Measurements from ENCODE around the gene CHRND.

CHRND gene

DNA sequence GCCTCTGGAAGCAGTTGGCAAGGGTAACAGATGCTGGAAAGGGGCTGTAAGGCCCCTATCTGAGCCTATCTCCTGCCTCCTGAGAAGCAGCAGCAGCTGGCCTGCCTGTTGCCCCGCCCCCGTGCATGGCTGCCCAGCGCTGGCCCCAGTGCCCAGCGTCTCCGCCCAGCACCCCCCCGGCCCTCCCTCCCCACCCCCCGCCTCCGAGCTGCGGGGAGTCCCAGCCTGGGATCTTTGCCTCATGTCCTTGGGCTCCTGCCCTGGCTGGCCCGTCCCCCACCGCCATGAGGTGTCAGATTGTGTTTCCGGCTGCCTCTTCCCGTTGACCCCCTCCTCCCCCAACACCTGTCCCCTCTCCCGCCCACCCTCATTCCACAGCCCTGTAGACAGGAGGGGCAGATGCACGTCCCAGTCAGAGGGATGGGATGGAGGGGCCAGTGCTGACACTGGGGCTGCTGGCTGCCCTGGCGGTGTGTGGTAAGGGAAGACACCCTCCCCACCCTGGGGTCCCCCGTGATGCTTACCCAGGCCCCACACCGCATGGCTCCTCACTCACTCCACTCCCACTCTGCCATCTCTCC is at the start of gene CHRND:
TSS of gene CHRND (plus strand) at position 370 of the 581 bp plus-strand sequence. CDS start at position 426, 56 bp downstream.
- TF ChIP-seq, protein P1, sequence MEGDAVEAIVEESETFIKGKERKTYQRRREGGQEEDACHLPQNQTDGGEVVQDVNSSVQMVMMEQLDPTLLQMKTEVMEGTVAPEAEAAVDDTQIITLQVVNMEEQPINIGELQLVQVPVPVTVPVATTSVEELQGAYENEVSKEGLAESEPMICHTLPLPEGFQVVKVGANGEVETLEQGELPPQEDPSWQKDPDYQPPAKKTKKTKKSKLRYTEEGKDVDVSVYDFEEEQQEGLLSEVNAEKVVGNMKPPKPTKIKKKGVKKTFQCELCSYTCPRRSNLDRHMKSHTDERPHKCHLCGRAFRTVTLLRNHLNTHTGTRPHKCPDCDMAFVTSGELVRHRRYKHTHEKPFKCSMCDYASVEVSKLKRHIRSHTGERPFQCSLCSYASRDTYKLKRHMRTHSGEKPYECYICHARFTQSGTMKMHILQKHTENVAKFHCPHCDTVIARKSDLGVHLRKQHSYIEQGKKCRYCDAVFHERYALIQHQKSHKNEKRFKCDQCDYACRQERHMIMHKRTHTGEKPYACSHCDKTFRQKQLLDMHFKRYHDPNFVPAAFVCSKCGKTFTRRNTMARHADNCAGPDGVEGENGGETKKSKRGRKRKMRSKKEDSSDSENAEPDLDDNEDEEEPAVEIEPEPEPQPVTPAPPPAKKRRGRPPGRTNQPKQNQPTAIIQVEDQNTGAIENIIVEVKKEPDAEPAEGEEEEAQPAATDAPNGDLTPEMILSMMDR (IDR thresholded peaks at IDR 0.05; ENCODE audit: low read depth, low read length), result no peak
- DNase-seq (ENCODE audit: extremely low read depth, low read depth), result no peak

DNA sequence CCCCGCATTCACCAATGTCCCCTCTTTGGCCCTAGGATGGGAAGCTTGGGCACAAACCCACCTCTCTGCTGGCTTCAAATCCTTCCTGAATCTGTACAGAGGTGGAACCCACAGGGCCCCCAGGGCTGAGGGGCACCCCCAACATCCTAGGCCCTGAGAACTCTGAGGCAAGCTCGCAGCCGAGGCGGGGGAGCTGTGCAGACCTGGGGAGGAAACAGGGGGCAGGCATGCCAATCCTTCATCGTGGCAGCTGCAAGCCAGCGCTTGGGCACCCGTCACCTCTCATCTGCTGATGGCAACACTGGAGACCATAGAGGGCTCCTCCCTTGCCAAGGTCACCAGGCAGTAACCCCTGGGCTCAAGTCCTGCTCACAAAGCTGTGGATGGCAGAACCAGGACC is 49.2 kb upstream of the CHRND start:
- TF ChIP-seq, protein P1 (IDR thresholded peaks at IDR 0.05; ENCODE audit: low read depth, low read length), result no peak
- no peak for DNase-seq (ENCODE audit: extremely low read depth, low read depth)

DNA sequence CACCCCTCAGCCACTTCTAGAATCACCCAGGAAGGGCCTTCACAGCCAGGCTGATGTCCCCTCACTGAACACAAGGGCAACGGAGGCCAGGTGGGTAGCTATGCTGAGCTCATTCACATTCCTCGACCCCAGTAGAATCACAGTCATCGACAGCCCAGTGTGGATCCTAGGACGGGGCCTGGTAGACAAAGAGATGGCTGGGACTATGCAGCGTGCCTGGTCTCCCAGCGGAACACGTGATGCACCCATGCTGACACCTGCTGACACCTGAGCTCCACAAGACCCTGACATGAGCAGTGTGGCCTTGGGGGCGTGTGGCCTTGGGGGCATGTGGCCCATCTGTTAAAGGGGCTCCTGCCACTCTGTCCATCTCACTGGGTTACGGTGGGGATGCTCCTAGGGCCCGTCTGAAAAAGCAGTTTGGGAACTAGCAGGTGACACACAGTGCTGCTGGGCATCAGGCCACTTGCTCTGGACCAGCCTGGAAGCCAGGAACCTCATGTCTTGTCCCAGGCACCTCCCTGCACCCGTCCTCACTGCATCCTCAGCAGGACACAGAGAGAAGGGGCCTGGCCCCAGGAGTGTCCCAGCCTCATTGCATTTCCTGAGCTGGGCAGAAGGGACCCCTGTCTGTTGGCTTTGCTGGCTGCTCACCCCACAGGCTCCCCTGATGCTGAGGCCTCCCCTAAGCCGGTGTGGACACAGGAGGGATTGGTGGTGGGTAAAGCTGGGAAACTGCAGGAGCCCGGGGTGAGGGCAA is 48.0 kb upstream of the CHRND start:
- TF ChIP-seq, protein P1 (IDR thresholded peaks at IDR 0.05; ENCODE audit: low read depth, low read length), result no peak

DNA sequence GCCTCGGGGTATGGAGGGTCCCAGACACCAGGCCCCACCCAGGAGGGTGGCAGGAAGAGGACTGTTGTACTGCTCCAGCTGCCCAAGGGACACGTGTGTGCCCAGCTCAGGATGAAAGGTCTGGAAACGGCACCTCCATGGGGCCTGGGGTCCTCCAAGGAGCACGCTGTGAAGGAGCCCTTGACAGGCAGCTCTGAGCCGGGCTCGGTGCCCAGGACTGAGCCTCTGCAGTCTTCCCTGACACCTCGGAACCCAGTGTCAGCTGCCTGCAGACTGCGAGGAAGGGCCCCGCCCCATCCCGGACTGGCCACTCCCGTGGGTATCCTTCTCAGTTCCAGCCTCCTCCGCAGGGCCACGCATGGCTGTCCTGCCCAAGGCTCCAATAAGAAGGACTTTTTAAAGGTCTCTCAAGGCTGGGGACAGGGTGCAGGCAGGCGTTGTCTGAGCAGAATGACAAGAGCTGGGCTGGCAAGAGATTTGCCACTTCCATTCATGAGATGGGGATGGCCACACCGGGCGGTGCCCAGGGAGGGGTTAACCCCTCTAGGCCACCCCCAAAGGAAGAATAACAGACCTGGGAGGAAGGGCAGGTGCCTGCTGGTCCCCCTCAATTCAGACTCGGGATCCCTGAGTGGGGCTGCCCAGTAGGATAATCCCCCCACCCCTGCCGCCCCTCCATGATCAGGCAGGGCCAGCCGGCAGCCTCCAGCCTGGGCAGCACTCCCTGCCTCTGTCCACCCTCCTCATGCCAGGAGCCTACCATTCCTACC is 47.2 kb upstream of the CHRND start:
- DNase-seq (ENCODE audit: extremely low read depth, low read depth), result no peak
- TF ChIP-seq, protein P1 (IDR thresholded peaks at IDR 0.05; ENCODE audit: low read depth, low read length), result no peak

More for the DNA sequence above, 48.0 kb upstream of the CHRND start:
- no peak for DNase-seq (ENCODE audit: extremely low read depth, low read depth)

DNA sequence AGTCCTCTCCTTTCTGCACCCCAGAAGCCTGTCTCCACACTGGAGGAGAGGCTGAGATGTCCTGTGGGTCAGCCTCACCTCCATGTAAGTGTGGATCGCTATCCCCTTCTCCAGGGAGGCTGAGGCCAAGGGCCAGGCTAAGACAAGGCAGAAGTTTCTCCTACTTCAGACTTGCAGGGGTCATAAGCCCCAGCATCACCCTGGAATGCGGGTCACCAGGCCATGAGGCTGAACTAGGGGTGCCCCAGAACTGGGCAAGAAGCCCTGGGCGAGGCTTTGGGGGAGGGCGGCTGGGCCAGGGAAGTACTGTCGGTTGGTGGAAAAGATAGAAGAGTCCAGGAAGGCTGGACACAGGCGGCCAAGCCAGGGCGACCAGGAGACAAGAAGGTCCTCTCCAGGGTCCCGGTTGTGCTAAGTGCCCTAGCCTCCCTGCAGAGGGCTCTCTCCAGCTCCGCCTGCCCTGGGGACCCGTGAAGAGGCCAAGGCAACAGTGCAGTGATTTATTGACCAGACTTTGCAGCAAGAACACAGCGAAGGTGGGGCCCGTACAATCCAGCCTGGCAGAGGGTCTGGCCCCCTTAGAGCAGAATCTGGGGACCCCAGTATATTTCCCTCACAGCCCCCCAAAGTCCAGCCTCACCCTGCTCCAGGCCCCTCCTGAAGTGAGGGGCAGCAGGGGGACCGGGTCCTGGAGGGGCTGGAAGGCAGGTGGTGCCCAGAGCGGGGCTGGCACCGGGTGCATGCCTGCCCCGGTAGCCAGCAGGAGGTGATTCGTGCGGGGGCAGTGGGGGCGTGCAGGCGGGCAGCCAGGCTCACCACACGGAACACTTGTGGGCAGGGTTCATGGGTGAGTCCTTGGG is 46.4 kb upstream of the CHRND start:
- DNase-seq (ENCODE audit: extremely low read depth, low read depth), result no peak
- TF ChIP-seq, protein P1 (IDR thresholded peaks at IDR 0.05; ENCODE audit: low read depth, low read length), result no peak

DNA sequence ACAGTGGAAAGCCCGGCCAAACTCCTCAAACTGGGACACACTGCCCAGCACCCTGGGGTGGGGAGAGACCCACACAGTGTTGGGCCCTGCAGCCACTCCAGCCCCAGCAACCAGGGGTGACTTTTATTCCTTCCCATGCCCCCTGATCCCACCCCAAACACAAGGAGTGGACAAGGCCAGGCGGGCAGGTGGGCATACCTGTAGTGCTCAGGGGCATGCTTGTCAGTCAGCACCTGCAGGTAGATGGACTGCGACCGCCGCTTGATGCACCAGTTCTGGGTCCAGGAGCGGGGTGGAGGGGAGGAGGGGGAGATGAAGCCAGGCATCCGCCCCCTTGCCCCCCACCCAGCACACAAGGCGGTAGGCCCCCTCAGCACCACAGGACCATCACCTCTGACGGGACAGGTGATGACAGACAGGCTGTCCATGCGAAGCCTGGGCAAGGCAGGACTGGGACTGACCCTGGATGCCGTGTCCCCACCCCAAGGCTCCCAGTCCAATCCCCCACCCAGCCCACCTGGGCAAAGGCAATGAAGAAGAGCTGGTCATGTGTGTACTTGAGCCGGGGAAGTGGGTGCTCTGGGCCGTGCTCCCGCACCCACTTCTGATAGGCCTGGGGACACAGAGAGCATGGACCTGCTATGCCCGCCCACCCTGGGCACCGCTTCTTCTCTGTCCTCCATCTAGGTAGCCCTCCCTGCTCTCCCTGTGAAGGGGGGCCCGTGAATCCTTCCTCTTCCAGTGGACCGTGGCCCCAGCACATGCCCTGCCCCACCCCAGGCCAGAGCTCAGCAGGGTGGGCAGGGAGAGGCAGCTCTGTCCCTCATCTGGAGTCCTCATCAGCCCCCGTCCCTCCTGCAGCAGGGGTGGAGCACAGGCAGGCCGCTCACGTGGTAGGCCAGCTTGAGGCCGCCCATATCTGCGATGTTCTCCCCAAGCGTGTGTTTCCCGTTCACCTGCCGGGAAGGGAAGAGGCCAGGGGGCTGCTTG is 45.5 kb upstream of the CHRND start:
- TF ChIP-seq, protein P1 (IDR thresholded peaks at IDR 0.05; ENCODE audit: low read depth, low read length), result no peak
- DNase-seq (ENCODE audit: extremely low read depth, low read depth), result no peak
